Left hindlimb (tissue), 1 donor: ENCODE data around the gene CELF2.

ENCODE experiments used
- DNase-seq: peaks from one replicate; pipeline ENCODE4 v3.0.0-alpha.2; 2018

CELF2 gene

DNA sequence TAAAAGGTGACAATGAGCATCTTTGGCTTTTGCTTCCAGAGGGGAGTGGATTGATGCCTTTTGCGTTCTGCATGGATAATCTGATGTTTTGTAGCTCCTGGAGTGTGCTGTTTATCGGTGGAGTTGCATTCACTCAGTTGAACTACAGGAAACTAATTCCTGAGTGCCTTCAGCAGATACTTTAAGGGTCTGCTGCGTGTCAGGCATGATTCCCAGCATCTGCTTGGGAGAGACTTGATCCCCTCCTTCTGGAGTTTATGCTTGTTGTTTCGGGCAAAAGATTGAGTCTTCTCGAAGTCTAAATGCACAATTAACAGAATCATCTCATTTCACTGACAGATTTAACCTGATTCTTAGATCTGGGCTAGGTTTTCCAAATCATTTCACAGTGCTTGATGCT lies 46.2 kb downstream of the CELF2 start:
- no peak for DNase-seq

DNA sequence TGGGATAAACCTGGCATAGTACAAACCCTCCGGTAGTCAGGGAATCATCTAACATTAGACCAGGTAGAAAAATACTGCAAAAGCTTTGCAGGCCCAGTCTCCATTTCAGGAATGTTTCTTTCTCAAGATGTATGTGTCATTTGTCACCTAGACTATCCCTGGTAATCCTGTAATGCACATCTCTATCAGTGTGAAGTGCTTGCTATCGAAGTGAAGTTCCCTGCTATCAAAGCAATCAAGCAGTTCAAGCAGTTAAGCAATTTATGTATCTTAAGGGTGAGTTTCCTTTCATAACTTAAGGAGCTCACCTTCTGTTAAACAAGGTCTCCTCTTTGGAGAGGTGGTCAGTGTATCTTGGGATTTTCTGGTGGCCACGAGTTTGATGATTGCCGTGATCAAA lies 47.2 kb downstream of the CELF2 start:
- DNase-seq, result no peak

DNA sequence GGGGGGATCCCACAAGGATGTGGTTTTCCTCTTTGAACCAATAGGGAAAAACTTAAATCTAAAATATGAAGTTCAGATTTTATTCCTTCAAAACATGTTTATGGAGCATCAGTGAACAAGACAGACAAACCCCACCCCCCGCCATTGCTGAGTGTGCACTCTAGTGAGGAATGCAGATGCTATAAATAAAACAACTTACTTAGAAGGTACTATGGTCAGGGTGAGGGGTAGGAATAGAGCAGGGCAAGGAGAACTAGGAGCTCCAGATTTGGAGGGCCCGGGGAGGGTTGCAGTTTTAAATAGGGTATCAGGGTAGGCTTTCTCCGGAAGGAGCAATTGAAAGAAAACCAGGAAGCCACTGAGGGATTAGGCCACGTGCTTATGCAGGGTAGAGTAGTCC lies 47.9 kb downstream of the CELF2 start:
- DNase-seq, result no peak

DNA sequence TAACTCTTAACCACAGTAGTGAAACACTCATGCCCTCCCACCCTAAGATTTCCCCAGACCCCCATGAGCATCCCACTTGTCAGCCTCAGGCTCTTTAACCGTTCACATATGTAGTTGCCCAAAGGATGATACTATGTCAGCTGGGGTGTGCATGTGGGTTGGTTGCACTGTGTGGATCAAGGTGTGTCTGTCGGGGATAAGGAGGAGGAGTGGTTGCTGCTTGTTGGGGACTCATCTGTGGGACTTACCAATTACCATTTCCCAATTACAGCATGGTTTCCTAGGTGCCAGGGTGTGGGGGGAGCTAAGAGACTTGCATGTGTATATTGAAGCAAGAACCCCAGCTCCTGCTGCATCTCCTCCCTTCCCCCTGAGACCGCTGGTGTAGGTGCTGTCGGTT lies 48.8 kb downstream of the CELF2 start:
- DNase-seq, result no peak

DNA sequence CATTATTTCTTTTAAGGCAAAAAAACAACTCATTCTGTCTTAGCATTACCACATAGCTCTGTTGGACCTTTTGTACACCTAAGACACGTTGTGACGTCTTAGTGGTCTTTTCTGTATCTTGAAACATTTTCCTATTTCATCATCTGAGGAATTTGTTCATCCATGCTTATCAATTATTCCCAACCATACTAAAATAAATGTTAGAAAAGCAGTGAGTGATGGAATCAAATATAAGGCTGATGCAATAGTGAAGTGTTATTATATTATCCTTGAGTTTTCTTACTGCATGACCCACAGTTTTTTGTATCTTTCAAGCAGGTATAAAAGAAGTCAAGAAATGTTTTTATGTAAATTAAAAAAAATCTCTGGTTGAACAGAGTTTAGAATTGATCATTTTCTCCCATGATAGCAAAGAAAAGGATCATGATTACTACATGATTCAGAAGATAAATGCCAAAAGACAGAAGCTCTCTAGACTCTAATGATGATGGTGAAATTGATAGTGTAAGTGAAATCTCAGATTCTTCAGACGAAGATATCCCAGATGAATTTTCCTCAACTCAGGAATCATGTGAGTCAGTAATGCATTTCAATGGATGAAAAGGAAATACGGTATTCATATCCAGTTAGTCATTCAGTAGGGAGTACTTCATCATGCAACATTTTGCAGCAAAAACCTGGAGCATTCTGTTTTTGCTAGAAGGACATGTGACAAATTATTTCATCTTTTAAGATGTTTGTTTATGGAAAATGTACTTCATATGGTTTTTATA lies 51.4 kb downstream of the CELF2 start:
- no peak for DNase-seq

DNA sequence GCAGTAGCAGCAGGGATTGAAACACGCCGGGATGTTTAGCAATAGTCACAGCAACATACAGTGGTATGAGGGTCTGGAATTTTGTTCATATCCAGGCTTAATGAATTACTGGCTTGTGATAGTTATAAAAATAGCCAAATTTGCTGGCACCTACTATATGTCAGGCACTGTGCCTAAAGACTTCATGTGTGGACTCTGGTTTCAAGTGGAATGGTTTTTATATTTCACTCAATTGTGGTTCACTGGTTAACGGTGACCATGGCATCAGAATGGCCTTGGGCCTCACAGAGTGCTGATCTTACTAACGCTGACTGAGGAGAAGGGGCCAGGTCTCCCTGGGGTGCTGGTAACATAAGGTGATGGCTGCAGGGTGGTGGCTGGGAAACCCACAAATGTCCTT lies 55.7 kb downstream of the CELF2 start:
- DNase-seq, result no peak

DNA sequence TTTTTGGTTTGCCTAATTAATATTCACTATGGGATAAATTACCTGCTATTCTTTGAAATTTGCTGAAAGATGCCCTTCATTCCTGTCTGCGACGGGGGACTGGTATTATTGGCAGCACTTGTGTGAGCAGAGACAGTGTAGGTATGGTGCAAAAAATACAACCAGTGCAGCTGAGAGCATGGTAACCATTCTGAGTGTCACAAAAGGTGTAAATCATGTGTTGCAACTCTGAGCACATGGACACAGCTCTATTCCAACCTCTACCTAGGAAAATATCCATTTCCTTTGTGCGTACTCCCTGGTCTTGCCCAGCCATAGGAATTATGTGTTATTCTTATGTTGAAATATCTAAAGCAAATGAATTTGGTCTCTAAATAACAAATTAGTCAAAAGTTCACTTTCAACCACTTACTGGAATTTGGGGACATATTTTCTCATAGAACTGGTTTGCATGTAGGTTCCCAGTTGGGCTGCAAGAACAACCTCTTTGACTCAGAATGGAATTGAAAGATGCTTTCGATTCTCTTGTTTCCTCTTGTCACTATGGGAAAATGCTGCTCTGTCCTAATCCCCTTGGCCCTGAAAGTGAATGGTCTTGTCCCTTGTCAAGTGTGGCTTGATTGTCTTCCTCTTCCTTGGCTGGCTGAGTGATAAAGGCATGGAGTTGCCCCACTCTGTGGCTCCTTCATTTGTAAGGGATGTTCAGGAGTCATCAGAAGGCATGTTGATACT lies 57.0 kb downstream of the CELF2 start:
- no peak for DNase-seq

DNA sequence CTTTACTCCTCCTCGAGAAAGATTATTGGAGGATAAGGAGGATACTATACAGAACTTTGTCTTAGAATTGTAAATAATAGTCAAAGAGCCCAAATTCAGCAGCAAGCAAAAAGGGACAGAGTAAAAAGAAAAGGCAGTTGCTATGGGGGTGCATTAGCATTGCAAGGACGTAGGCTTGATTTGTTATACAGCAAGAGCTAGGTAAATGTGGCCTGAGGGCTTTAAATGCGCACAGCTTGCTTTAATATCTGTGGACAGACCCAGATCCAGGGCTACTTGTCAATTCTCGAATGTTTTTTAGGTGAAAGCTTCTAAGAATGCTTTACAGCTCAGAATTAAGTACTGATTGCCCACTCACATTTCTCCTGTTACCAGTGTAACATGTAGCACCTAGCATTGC lies 58.5 kb downstream of the CELF2 start:
- DNase-seq, result no peak

DNA sequence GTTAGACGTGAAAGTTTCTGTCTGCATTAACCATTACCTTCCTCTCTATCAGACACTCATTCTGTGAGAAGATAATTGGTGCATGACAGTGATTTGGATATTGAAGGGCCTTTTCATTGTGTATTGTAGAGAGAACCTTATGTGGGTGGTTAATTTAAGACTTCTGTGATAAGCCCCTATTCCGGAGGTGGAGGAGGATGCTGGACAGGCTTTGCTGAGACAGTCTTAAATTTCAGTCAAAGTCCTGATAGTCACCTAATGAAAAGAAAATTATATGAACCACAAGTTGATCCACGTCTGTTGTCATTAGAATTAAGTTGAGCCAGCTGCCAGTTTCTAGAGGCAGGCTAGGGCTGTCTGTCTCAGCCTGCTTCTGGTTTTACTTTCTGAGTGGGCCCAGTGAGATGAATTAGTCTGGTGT lies 62.9 kb downstream of the CELF2 start:
- DNase-seq, result no peak

DNA sequence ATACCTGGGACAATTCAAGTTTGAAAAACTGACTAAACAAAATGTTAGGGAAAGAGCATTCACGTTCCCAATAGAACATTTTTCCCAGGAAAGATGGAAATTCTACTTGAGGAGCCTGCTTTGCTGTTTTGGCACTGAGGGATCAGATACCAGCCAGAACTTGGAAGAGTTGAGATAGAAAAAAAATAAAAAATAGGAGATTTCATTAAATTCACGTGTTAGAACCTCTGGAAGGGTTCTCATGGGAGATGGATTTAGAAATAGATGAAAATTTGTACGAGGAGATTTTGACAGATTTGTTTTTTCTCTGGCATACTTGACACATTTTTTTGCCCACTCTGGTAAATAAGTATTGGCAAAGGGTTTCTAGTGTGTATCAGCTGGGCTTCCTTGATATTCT lies 63.7 kb downstream of the CELF2 start:
- DNase-seq, result no peak

DNA sequence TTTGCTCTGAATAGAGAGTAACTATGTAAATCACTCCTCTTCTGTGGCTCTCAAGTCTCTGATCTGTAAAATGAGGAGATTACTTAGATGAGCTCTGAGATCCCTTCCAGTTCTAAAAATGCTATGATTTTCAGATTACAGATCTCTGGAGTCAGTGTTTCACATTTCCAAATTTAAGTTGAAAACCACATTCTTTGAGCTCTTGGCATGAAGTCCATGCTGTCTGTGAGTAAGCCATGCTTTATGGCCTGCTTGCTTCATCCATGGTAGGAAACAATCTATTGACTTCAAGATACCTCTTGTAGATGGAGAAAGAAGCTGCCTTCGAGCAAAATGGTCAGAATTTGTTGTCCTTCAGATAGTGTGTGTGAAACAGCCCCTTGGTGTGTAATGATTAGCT lies 64.9 kb downstream of the CELF2 start:
- DNase-seq, result no peak

DNA sequence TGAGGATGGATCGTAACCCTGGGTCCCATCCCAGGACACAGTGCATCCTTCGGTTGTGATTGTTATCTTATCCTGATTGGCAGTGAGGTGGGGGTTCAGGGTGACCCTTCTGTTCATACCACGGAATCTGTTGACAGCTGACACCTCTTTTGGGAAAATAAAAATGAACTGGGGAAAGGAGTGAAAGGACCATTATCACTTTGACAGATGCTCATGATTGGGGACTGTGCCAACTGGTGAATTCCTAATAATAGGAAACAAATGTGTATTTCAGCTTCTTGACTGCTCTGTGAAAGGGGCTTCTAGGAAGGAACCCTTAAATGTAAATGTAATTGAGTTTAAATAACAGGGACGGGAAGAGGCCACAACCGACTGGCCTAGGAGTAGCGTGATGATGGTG lies 65.4 kb downstream of the CELF2 start:
- DNase-seq, result no peak

DNA sequence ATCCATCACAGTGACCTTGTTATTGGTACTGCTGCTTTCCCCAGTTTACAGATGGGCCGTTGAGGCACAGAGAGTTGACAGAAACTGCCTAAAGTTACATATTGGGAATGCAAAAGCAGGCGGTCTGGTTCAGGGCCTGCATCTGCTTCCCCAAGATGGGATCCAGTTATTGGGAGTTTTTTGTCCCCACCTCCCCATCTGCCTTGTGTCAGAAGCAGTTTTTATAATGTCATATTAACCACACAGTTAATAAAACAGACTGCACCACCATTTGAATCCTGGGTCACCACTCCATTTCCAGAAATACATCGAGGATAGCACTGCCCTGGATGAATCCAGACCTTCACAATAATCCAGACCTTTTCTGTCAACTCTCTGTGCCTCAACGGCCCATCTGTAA lies 67.9 kb downstream of the CELF2 start:
- DNase-seq, result no peak

DNA sequence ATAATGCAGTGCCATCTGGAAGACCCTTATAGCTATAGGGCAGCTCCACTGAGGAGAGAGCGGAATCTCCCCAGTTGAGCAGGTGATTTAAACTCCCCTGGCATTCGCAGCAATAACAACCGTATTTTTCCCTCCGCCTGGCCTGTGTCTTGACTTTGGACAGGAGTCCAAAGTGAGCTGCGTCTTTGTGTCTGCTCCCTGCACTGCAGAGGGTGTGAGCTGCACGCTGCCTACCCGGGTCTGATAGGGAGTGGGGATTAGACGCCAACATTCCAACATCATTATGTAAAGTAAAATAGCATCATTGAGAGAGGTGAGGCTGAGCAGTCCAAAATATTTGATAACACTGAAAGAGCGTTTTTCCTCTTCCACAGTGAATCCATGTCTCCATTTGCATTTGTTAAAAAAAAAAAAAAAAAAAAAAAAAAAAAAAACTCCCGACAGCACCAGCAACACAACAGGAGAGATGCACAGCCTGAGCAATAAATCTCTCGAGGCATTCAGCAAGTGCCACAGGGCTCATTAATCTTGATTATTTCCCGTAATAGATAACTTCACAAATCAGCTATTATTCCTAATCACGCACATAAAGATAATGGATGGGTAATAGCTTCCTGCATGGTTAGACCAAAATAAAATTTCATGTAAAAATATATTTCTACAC lies 68.6 kb downstream of the CELF2 start:
- no peak for DNase-seq

DNA sequence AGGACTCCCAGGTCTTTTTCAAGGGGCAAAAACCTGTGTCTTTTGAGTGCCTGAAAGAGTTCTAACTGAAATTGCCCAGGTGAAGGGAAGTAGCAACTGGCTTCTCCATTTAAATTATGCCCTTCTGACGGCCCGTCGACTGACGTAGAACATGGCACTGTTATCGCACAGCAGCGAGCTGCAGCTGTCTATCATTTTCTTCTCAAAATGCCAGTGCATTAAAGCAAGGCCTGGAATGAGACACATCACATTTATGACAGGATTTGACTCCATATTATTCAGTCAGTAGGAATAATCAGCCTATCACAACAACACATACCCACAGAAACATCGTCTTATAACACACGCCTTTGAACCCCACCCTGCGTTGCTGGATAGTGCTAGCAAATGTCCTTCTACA lies 69.7 kb downstream of the CELF2 start:
- no peak for DNase-seq

DNA sequence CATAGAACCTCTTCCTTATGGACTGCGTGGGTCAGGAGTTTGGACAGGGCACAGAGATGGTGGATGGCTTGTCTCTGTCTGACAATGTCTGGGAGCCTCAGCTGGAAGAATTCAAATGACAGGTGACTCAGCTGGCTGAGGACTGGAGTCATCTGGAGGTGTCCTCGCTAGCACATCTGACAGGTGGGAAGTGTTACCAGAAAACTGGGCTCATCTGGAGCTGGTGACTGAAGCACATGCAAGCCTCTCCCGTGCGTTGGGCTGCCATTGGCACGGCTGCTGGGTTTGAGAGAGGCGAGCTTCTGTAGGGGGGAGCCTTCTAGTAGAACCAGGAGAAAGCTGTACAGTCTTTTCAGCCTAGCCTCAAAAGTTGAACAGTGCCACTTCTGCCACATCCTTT lies 71.0 kb downstream of the CELF2 start:
- no peak for DNase-seq

DNA sequence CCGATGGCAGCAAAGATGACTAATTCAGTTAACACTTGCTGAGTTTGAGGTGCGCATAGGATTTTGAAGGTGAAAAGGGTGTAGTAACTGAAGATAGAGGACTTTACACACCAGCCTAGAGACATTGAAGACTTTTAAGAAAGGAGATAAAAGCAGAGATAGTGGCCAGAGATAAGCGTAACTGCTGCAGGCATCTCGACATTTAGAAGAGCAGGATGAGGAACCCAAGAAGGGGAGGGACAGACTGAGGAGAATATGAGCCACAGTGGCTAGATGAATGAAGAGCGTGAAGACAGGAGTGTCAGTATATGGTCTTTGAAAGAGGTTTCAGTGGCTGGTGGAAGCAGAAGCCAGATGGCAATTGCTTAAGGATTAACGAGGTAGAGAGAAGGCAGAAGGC lies 71.6 kb downstream of the CELF2 start:
- no peak for DNase-seq

DNA sequence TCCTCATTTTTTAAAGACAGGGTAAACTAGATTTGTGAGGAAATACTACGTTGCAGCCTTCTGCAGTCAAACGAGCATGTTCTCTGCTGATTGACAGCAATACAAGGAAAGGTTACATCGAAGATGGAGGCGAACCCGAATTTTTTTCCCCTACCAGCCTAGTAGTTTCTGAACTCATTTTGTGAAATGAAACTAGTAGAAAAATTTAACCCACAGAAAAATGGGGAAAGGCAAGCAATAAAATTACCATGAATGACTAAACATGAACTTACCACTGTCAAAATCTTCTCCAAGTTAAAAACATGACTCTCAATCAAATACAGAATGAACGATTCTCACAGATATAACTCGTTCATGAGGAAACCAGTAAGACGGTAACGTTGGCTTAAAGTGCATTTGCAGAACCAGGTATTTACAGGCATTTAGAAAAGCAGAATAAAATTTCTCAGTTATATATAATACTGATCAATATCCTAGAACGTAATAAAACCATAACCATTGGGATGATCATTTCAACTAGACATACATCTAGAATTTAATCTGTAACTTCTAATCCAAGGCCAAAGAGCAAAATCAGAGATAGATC lies 73.9 kb downstream of the CELF2 start:
- no peak for DNase-seq

DNA sequence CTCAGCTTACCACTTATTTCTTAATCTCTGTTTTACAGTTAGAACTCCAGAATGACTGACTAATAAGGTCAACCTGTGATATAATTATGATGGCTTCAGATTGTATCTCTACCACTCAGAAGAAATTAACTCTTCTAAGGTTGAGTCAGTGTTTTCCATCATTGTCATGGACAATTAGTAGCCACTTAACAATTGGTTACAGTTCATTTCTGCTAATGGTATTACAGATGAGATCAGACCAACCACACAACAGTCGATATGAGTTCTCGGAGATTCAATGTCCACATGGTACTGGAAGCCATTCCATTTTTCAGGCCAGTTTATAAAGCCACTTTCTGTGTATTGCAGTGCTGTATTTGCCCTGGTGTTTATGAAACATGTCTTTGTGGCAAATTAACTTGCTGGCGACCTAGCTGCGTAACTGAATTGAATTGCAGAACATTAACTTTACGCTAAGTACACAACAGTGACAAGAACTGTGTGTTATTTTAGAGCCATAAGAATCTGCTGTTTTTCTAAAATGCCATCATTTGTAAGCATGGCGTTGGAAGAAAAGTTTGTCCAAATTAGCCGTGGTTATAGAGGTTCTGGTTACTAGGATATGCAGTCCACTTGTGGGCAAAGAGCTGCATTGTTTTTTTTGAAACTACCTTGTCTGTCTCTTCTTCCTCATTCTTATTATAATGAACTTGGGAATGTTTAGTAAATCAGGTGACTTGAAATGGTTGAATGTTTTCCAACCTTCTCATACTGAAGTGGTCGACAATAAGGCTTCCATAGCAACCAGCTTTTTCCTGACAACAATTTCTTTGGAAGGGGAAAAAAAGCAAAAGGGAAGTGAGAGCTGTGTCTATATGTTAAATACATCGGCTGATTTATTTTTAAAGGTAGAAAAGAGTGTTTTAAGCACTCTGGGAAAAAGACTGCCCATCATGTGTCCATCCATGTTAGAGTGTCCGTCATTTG lies 76.4 kb downstream of the CELF2 start:
- DNase-seq, result no peak

DNA sequence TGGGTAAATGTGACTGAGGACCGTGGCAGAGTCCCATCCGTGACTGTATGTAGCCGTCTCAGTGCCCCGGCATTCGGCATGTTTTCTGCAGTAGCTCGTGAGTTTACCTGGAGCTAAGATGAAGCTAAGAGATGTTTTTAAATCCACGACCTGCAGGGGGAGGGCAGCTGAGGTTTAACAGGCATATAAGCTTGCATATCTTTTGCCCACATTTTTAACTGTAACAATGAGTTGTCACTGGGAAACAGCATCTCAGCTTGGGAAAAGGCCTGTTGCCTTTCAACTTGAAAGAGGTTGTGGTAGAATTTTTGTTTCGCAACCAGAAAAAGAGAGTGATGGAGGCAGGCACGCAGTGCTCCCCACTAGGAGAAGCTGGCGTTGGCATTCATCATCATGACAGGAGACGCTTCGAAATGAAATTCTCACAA lies 77.7 kb downstream of the CELF2 start:
- no peak for DNase-seq

DNA sequence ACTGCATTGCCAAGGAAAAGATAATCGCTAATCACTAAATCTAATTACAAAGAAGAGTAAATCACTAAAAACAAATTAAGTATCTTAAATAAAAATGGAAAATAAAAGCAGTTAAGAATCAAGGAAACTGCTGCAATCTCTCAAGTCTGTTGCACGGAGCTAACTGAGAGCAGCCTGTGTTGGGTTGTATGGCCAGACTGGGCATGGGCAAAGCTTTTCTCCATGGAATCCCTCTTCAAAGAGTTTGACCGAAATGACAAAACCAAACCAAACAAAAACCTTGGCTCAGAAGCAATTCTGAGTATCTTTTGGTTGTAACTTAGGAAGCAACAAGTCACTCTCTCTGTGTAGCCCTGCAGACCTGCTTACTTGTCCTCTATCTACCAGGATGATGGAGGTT lies 78.8 kb downstream of the CELF2 start:
- DNase-seq, result no peak

DNA sequence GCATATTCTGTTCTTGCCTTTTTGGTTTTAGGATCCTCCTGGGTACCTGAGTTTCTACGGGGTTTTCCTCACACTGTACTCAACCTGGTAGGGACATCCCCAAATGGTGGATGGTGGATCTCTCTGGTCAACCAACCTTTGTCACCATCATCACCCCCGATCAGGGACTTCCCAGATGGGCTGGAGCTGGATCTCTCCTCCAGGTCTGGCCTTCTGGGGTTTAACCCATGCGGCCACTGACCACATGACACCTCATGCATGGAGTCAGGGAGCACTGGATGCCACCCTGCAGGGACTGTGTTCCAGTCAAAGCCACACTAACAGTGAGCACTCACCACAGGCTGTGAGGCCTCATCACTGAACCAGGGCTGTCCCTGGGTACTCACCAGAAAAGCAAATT lies 80.0 kb downstream of the CELF2 start:
- DNase-seq, result no peak

DNA sequence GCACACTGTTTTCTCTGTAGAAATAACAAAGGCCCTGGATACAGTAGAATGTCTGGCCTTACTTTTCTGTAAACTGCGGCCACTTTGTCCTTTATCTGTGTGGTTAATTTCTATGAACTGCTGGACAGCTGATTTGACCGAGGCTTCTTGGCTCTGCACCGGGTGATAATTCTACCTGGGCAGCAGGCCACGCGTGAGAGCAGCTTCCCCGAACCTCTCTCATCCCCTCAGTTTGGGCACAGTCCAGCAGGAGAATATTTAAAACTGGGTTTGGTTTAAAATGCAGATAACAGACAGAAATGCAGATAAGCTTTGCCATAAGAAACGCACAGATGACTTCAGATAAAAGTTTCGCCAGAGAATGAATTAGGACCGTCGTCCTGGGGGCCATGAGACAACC lies 81.0 kb downstream of the CELF2 start:
- no peak for DNase-seq
